GM21619 (cell line): ENCODE data around the gene GJC3.
"Not testable (repeated sequence)": the region's sequence is repeated elsewhere in the genome, so short reads cannot be mapped to it uniquely, and the experiment has no call there.

Experiments used
- ATAC-seq: cut with Tn5 transposase; IDR thresholded peaks from one replicate; pipeline ENCODE4 v1.9.1; 2021; ENCODE audit not compliant: unreplicated experiment

The GJC3 gene

GRCh38 chr7:99930376-99930775 is 956 bp upstream of the GJC3 start:
- ATAC-seq = no peak

DNA sequence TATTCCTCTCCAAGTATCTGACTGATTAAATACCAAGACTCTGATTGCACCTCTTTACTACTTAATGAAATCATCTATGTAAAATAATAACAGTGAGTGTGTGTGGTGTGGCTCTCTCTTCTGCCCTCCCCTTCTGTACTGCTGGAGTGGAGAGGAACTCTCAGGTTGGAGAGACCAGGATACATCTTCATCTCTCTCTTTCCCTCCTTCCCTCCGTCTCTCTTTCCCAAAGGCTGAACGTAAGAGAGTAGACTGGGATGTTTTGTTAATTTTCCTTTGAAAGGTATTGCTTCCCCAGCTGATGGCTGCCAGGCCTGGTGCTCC is 272 bp upstream of the GJC3 start:
- ATAC-seq = no peak

DNA sequence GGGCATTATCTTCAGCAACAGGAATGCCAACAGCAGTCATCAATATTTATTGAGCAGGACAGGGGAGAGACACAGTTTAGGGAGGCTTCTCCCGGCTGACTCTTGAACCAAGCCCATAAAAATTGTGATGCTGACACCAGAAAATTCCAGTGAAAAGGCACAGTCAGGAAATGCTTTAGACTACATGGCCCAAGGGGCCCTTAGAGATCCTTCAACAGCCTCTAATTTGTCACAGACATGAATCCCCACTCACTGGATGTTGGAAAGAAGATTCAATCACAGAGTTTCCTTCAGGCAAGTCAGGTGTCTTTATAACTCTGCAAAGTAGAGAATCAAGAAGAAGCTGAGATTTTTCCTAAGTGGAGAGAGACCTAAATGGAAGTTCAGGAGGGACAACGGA is 1.2 kb downstream of the GJC3 start:
- no peak for ATAC-seq

- ATAC-seq = no peak
Measured at GRCh38 chr7:99927536-99927935, 1.9 kb downstream of the GJC3 start.

DNA sequence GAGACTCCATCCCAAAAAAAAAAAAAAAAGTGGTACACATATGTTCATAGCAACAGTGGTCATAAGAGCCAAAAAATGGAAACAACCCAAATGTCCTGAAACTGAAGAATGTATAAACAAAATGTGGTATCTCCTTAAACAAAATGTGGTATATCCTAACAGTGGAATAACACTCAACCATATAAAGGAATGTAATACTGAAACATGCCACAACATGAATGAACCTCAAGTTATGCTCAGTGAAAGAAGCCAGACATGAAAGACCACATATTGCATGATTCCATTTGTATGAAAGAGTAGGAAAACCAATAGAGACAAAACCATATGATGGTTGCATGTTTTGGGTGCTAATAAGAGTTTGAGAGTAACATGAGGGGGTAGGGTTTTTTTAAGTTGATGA is 3.1 kb downstream of the GJC3 start:
- no peak for ATAC-seq

- no peak for ATAC-seq
Measured at GRCh38 chr7:99923200-99923599, 6.2 kb downstream of the GJC3 start.

DNA sequence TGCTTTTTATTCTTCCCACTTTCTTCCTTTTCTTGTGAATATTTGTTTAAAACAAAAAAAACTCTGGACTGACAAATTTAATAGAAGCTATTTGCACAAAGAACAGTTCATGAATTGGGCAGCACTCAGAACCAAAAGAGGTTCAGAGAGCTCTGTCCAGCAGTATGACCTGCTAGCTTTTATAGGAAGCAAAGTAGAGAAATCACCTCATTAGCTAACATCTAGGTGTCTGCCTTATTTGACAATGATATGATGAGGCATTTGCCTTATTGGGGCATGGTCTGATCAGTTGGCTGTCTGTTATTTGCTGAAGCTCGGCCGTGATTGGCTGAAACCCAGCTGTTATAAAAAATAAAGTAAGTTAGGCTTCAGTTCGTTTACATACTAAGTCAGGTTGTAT is 9.3 kb downstream of the GJC3 start:
- ATAC-seq = no peak

- ATAC-seq = no peak
Measured at GRCh38 chr7:99919814-99920112, 9.7 kb downstream of the GJC3 start.

DNA sequence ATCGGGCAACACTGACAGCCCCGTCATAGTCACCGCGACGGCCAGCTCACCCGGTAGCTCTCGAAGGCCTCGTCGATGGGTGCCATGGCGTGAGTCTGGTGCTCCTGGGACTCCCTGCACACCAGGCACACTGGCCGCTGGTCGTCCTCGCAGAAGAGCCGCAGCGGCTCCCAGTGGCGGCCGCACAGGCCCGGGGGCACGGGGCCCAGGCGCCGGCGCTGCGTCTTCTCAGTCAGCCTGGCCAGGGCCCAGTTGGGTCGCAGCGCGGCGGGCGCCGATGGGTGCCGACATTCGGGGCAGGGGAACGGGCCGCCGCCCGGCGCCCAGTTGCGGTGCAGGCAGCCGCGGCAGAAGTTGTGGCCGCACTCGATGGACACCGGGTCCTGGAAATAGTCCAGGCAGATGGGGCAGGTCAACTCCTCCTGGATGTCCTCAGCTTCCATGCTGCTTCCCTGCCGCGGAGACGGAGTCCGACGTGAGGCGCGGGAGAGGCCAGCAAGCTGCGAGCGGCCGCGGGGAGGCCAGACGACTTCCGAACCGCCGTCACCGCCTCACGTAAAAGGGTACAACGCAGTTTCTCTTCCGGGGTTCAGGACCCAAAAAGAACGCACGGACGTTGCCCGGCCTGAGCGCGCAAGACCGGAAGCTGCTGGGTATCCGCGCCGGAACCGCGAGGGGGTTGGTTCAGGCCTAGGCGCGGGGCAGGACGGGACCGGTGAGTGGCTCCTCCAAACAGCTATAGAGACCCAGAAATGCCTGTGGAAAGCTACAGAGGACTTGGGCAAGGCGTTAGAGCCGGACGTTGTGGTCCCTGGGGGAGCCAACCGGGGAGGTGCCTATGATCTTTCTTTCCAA is 10.2 kb downstream of the GJC3 start, which contains the start of gene TRIM4:
Gene TRIM4, minus strand, starts transcription at position 572 of the 855 bp plus-strand sequence. Its CDS starts 129 bp downstream, at position 443.
- peak; percentile 97 for ATAC-seq

GRCh38 chr7:99910976-99911375 is 18.4 kb downstream of the GJC3 start:
- no peak for ATAC-seq

- ATAC-seq = no peak
Measured at GRCh38 chr7:99901581-99901980, 27.8 kb downstream of the GJC3 start.

- no peak for ATAC-seq
Measured at GRCh38 chr7:99899830-99900519, 29.4 kb downstream of the GJC3 start.

- ATAC-seq = no peak
Measured at GRCh38 chr7:99898836-99899235, 30.6 kb downstream of the GJC3 start.

- no peak for ATAC-seq
Measured at GRCh38 chr7:99898023-99898357, 31.4 kb downstream of the GJC3 start.

- ATAC-seq = no peak
Measured at GRCh38 chr7:99897322-99898022, 31.9 kb downstream of the GJC3 start.

GRCh38 chr7:99894738-99895137 is 34.7 kb downstream of the GJC3 start:
- ATAC-seq = no peak

DNA sequence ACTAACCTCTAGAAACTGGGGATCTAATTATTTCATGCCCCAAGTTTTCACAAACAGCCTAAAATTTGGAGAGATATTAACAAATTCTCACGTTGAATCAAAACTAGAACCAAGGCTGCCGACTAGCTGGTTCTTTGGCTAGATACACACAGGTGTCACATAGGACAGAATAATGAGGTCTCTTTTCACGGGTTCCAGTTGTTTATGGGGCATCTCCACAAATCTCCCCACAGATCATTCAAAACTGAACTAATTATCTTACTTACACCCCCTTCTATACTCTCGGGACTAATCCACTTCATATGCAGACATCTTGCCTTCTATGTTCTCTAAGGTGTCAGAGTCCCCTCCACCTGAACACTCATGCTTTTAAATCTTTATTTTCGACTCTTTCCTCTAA is 36.1 kb downstream of the GJC3 start:
- no peak for ATAC-seq

- ATAC-seq = not testable (repeated sequence)
Measured at GRCh38 chr7:99890348-99890747, 39.1 kb downstream of the GJC3 start.

GRCh38 chr7:99888366-99888765 is 41.1 kb downstream of the GJC3 start:
- not testable (repeated sequence) for ATAC-seq

DNA sequence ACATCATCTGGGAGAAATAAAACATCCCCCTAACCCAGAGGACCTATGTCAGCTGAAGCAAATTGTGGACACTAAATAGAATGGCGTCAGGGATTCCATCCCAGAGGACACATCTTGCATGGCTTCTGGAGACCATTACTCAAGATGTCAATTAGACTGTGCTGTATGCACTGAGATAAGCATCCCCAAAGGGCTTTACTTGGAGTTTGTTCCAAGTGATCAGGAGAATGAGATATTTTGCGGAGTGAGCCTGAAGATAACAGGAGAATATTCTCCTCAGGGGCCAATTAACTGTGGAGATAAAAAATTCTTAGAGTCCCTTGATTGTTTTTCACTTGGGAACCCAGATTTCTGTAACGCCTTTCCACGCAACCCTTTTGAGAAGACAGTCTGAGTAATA is 48.0 kb downstream of the GJC3 start:
- ATAC-seq = no peak

DNA sequence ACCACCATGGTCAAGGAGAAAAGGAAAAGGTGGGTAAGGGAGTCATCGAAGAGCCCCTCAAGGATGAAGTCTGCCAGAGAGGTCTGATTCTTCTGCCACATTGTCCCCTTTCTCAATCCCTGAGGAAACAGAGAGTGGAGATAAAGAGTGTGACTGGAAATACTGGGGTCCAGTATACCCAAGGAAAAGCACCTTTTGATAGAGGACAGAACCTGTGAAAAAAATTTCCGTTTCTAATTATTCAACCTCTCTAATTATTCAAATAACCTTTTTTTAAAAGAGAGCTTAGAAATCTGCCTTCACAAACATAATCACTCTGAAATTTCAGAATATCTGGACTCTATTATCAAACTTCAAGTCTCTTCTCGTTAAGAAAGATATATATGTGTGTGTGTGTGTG is 52.5 kb downstream of the GJC3 start, which contains the start of gene OR2AE1:
Gene OR2AE1, minus strand, starts transcription at position 101 of the 400 bp plus-strand sequence. Its CDS starts 0 bp downstream, at position 101.
- no peak for ATAC-seq

- ATAC-seq = no peak
Measured at GRCh38 chr7:99876491-99876890, 52.9 kb downstream of the GJC3 start.
